Spleen (tissue), 11 donors: ENCODE data around the gene MYLK3. TPM values are rescaled to one million over a fixed set of nuclear protein-coding genes. Genes with fewer than 3 reads are reported as not detected.

ENCODE experiments used
- DNase-seq: peaks from one replicate; pipeline ENCODE4 v3.0.0-alpha.2; 2020
- H3K27ac ChIP-seq, 8 donors: fragments of 200-600 bp; sonication (generic) in 7 of 8; 1 replicate in 4 of 8; 2 replicates in 4 of 8; pipeline versions ENCODE4 v1.5.0 to v1.8.0; 2016 to 2021; ENCODE audit warnings: inconsistent platforms in 4 of 8, mild to moderate bottlenecking in 4 of 8, moderate library complexity in 1 of 8
- H3K27me3 ChIP-seq, 7 donors: fragments of 200-600 bp; sonication (generic) in 6 of 7; replicated peaks in 1 of 7; 1 replicate in 4 of 7; 2 replicates in 3 of 7; pipeline versions ENCODE4 v1.5.0 to v1.8.0; 2016 to 2021; ENCODE audit warnings: inconsistent platforms in 3 of 7, mild to moderate bottlenecking in 1 of 7
- H3K36me3 ChIP-seq, 6 donors: fragments of 200-600 bp; sonication (generic) in 5 of 6; 1 replicate in 4 of 6; 2 replicates in 2 of 6; pipeline versions ENCODE4 v1.5.0 to v1.8.0; 2016 to 2021; ENCODE audit warnings: inconsistent platforms in 2 of 6
- H3K4me1 ChIP-seq, 6 donors: fragments of 200-600 bp; sonication (generic) in 5 of 6; 1 replicate in 3 of 6; 2 replicates in 3 of 6; pipeline versions ENCODE4 v1.5.0 to v1.8.0; 2016 to 2021; ENCODE audit warnings: inconsistent platforms in 3 of 6
- H3K4me3 ChIP-seq, 8 donors: fragments of 200-600 bp; sonication (generic) in 7 of 8; 1 replicate in 4 of 8; 2 replicates in 4 of 8; pipeline versions ENCODE4 v1.5.0 to v1.8.0; 2016 to 2021; ENCODE audit warnings: inconsistent platforms in 4 of 8, mild to moderate bottlenecking in 4 of 8, moderate library complexity in 2 of 8
- H3K9me3 ChIP-seq, 8 donors: fragments of 200-600 bp; sonication (generic) in 7 of 8; 1 replicate in 4 of 8; 2 replicates in 4 of 8; pipeline versions ENCODE4 v1.5.0 to v1.8.0; 2016 to 2021; ENCODE audit warnings: inconsistent platforms in 4 of 8
- CTCF ChIP-seq, 11 experiments: fragments of 200-600 bp in 7 of 11; fragments of 450-650 bp in 4 of 11; sonication (generic) in 4 of 11; IDR thresholded peaks in 8 of 11; conservative IDR thresholded peaks in 3 of 11; 1 replicate in 7 of 11; 2 replicates in 4 of 11; pipeline versions ENCODE4 v1.4.0 to v1.8.0; 2016 to 2021; ENCODE audit warnings: antibody characterized with exemption in 11 of 11, inconsistent platforms in 4 of 11, mild to moderate bottlenecking in 1 of 11
- POLR2A ChIP-seq, 3 donors: fragments of 450-650 bp; IDR thresholded peaks; one replicate each; pipeline ENCODE4 v1.5.1; 2017; ENCODE audit warnings: antibody characterized with exemption in 3 of 3, mild to moderate bottlenecking in 1 of 3
- POLR2AphosphoS5 ChIP-seq, 3 donors: sonication (generic); formaldehyde crosslinking; IDR thresholded peaks; one replicate each; pipeline ENCODE4 v1.5.1; 2017; ENCODE audit warnings: antibody characterized with exemption in 3 of 3
- WGBS, 5 donors: extraction: QIAGEN DNeasy Blood & Tissue Kit in 3 of 5; methylation state at CpG; one replicate each; pipeline versions ENCODE4 v1.1.5 to v1.1.7; 2013 to 2018; 5-methylcytosine and 5-hydroxymethylcytosine counted together
- intact Hi-C: fragments of 100-400 bp; cut with DNase I; formaldehyde crosslinking; loops from one replicate; pipeline ENCODE4 v1.15.0; 2023; ENCODE audit warnings: low total_unique reads
- polyA plus RNA-seq, 3 donors: library from polyadenylated mRNA; stranded (reverse); fragments of 200-250 nt; gene quantifications; one replicate each; pipeline ENCODE4 v1.2.1, GENCODE V29; 2013
- total RNA-seq, 7 donors: library from RNA; depleted of rRNA in 3 of 7; stranded (reverse); fragments of >200 nt in 3 of 7; fragmentation: NEBNext Ultra II Directional in 4 of 7; extraction: Animal tissue kit (Norgen Biotek cat#: 25700) in 4 of 7; gene quantifications; one replicate each; pipeline versions ENCODE4 v1.1.0 to v1.2.1, GENCODE V29; 2016 to 2021
- donor health status: healthy with polysubstance abuse.
- donor health status: DM: no; HTN: no; CAD: no; lungs with moderate emphysema.
- donor health status: DM: no; HTN: no; CAD: no.
- donor health status: Bipolar disorder and iron deficiency.
- donor health status: healthy.
- donor health status: DM: no; HTN: no; CAD: no.
- donor health status: DM: yes; HTN: yes; CAD: no.

The MYLK3 gene
- total and polyA plus RNA-seq, 10 donors: 0.03 to 2.4 (median 0.25) TPM; not detected in 1

- H3K27ac ChIP-seq: no peak overlapping the region
- DNase-seq: peak; percentile 50
- H3K27me3 ChIP-seq: peaks cover 0 to 5% (median 0%) of the 10 kb centered on the region in 7 donors
- intact Hi-C loops: no loop called here
- 86 to 96% (median 88%) methylated on average over 5 of the region's 5 CpGs for WGBS, 5 donors
- H3K36me3 ChIP-seq: no peaks in the 10 kb centered on the region
- TF ChIP-seq POLR2AphosphoS5 (IDR thresholded peaks at IDR 0.05): no peak
- no peak for TF ChIP-seq CTCF (IDR thresholded peaks at IDR 0.05 in 8 of 11, conservative IDR thresholded peaks at IDR 0.05 in 3 of 11)
- TF ChIP-seq POLR2A (IDR thresholded peaks at IDR 0.05): no peak
- H3K4me3 ChIP-seq: no peak overlapping the region
- peaks cover 0 to 12% (median 5%) of the 10 kb centered on the region in 6 donors for H3K4me1 ChIP-seq
- H3K9me3 ChIP-seq: no peaks in the 10 kb centered on the region
Observed at GRCh38 chr16:46753015-46753414, 4.9 kb upstream of the MYLK3 start.

- WGBS, 5 donors: 74 to 90% (median 84%) methylated on average over 7 of the region's 7 CpGs
- no peak for TF ChIP-seq CTCF (IDR thresholded peaks at IDR 0.05 in 8 of 11, conservative IDR thresholded peaks at IDR 0.05 in 3 of 11)
- no peak for TF ChIP-seq POLR2AphosphoS5 (IDR thresholded peaks at IDR 0.05)
- no peak for TF ChIP-seq POLR2A (IDR thresholded peaks at IDR 0.05)
- intact Hi-C loops: no loop called here
- H3K27me3 ChIP-seq: no peaks in the 10 kb centered on the region
- no peak overlapping the region for H3K27ac ChIP-seq
- peaks cover 0 to 12% (median 5%) of the 10 kb centered on the region in 6 donors for H3K4me1 ChIP-seq
- H3K4me3 ChIP-seq: no peak overlapping the region
- H3K9me3 ChIP-seq: no peaks in the 10 kb centered on the region
- DNase-seq: peak; percentile 50
- no peaks in the 10 kb centered on the region for H3K36me3 ChIP-seq
Observed at GRCh38 chr16:46751381-46751780, 3.2 kb upstream of the MYLK3 start.

- intact Hi-C loops: no loop called here
- Histone ChIP-seq H3K36me3 (no peaks in the 10 kb centered on the region), H3K27ac (no peak overlapping the region), H3K4me1 (peaks cover 0 to 23% (median 8%) of the 10 kb centered on the region in 6 donors), H3K4me3 (no peak overlapping the region), H3K9me3 (no peaks in the 10 kb centered on the region), H3K27me3 (no peaks in the 10 kb centered on the region)
- 61 to 65% (median 64%) methylated on average over 19 to 20 of the region's 20 CpGs for WGBS, 5 donors
- peak; percentile 70 for DNase-seq
- no peak for TF ChIP-seq CTCF (IDR thresholded peaks at IDR 0.05 in 8 of 11, conservative IDR thresholded peaks at IDR 0.05 in 3 of 11)
- TF ChIP-seq POLR2AphosphoS5 (IDR thresholded peaks at IDR 0.05): no peak
- no peak for TF ChIP-seq POLR2A (IDR thresholded peaks at IDR 0.05)
Observed at GRCh38 chr16:46748775-46749705, 896 bp upstream of the MYLK3 start.
